Activated CD8-positive, alpha-beta memory T cell treated with anti-CD3 and anti-CD28 coated beads for 36 hours (primary cell): ENCODE measurements around the gene ST6GALNAC4. TPM values are rescaled to one million over a fixed set of nuclear protein-coding genes. Genes with fewer than 3 reads are reported as not detected.

ENCODE experiments used
- CTCF ChIA-PET: fragments of 350-600 bp; sonication (Branson Sonifier 250); formaldehyde crosslinking; loops from one replicate; lab custom pipeline; 2021; ENCODE audit warnings: antibody characterized with exemption; lab: Charles Lee
- POLR2A ChIA-PET: fragments of 350-600 bp; sonication (Branson Sonifier 250); formaldehyde crosslinking; loops from one replicate; lab custom pipeline; 2021; ENCODE audit warnings: antibody characterized with exemption; lab: Charles Lee
- total RNA-seq, 2 experiments: library from RNA; stranded (reverse); gene quantifications; one replicate each; pipeline ENCODE4 v1.2.3, GENCODE V29; 2021

Gene ST6GALNAC4
- total RNA-seq, 2 experiments from 2014 or later: 44.1 to 44.2 TPM

GRCh38 chr9:127950513-127951289 is 33.9 kb upstream of the ST6GALNAC4 start:
- CTCF ChIA-PET: interaction anchor here (3.3 to 5.8 kb wide), 2 partner anchors 8 to 85 kb away, joined by 19 to 66 read pairs; no protein-coding TSS in a partner anchor
- POLR2A ChIA-PET: interaction anchor here (1.4 kb wide), 1 partner anchor 20 kb away, joined by 7 read pairs; no protein-coding TSS in a partner anchor

- POLR2A ChIA-PET: no interaction called here
- CTCF ChIA-PET: interaction anchor here (0.8 to 3.3 kb wide), 5 partner anchors 17 to 183 kb away, joined by 3 to 19 read pairs (median 3); no protein-coding TSS in a partner anchor
Observed at GRCh38 chr9:127949827-127950512, 33.1 kb upstream of the ST6GALNAC4 start.

DNA sequence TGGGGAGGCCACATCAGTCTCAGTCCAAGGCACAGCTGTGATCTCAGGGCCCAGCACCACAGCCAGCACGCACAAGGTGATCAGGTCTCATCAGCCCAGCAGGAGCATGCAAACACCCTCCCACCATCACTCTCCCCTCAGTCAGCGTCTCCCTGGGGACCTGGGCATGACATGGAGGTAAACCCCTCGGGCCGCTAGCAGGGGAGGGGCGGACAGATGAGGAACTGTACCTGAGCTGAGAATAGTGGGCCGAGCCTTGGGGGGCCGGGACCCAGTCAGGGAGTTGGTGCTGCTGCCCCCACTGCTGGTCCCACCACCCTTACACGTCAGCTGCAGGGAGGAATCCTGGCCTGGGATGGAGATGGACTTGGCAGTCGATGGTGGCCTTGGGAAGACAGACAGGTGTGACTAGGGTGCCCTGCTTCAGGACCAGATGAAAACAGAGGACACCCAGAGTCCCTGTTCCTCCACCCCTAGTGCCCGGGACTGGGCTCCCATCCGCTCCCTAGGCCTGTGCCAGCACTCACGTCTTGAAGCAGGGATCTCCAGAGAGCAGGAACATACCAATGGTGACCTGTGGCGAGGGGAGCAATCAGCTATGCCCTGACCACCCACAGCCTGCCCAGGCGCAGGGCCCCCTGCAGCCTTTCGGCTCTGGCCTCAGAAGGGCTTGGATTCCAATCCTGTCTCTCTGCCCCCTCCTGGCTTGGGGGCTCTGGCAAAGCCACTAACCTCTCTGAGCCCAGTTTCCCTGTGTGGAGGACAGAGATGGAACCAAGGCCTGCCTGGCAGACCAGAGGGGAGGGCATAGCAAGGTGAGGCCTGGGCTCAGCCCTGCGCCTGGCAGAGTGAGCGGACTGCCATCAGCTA is 31.2 kb upstream of the ST6GALNAC4 start:
- ChIA-PET CTCF (interaction anchor here (0.9 to 3.3 kb wide), 4 partner anchors 22 to 109 kb away, joined by 3 to 19 read pairs (median 4); no protein-coding TSS in a partner anchor), POLR2A (no interaction called here)

GRCh38 chr9:127946728-127947127 is 29.9 kb upstream of the ST6GALNAC4 start:
- CTCF ChIA-PET: interaction anchor here (1.6 kb wide), 1 partner anchor 80 kb away, joined by 5 read pairs; no protein-coding TSS in a partner anchor
- POLR2A ChIA-PET: no interaction called here

DNA sequence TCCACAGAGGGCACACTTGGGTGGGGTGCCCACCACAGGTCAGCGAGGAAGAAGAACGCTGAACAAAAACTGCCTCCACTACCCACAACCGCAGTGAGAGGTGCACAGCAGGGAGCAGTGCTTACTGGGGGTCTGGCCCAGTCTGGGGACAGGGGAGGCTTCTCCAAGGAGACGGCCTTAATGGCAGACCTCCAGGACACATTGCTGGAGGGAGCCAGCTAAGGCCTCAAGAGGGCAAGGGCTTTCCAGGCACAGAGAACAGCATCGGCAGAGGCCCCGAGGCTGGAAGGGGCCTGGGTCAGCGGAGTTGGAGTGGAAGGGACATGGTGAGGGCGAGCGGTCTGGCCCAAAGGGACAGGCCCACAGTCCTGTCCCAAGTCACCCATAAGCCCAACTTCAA is 29.1 kb upstream of the ST6GALNAC4 start:
- CTCF ChIA-PET: no interaction called here
- POLR2A ChIA-PET: interaction anchor here (0.5 kb wide), 1 partner anchor 103 kb away, joined by 3 read pairs; no protein-coding TSS in a partner anchor

DNA sequence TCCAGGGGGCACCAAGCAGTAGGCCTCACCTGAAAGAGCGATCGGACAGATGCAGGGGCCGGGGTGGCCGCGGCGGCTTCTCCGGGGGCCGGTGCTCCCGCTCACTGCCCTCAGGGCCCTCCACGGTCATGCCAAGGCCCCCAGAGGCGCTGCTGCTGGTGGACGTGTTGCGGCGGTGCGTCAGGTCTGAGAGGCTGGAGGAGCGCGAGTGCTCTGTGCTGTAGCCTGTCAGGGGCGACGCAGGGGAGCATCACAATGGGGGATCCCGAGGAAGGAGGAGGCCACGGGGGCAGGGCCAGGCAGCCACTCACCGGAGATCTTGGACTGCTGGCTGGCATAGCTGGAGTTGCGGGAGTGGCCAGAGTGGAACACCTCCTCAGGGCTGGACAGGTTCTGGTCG is 28.5 kb upstream of the ST6GALNAC4 start:
- CTCF ChIA-PET: interaction anchor here (2.5 to 6.7 kb wide), 4 partner anchors 16 to 173 kb away, joined by 9 to 117 read pairs (median 16); no protein-coding TSS in a partner anchor
- POLR2A ChIA-PET: no interaction called here

DNA sequence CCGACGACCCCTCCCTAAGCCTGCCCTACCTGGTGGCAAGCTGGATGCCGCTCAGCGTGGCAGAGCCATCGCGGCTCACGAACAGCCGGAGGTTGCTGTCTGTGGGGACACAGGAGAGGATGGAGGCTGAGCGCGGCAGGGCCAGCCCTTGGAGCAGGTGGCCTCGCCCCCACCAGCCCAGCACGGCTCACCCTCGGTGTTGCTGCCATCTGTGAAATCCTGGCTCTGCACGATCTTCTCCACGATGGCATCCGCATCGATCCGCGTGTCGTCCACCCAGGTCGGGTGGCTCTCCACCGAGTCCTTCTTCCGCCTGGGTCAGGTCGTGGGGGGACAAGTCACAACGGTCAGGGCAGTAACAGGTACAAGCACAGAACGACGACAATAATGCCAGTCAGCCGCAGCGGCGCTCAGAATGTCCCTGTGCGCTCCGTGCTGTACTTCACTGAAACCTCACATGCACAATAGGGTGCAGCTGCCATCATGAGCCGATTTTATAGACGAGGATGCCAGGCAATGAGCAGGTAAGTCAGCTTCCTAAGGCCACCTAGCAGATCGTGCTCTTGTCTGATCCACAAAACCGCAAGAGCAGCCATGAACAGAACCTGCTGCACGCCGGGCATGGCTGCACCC is 27.9 kb upstream of the ST6GALNAC4 start:
- ChIA-PET CTCF (interaction anchor here (0.9 to 6.7 kb wide), 17 partner anchors 9 to 175 kb away, joined by 3 to 117 read pairs (median 6); partner anchors contain the start of gene EEIG1), POLR2A (no interaction called here)

GRCh38 chr9:127943731-127944144 is 26.9 kb upstream of the ST6GALNAC4 start:
- POLR2A ChIA-PET: interaction anchor here (0.9 to 1.3 kb wide), 2 partner anchors 35 to 91 kb away, joined by 4 to 5 read pairs; no protein-coding TSS in a partner anchor

GRCh38 chr9:127943011-127943662 is 26.3 kb upstream of the ST6GALNAC4 start:
- ChIA-PET POLR2A (interaction anchor here (0.9 to 1.3 kb wide), 2 partner anchors 36 to 92 kb away, joined by 4 to 5 read pairs; no protein-coding TSS in a partner anchor), CTCF (interaction anchor here (0.7 to 6.7 kb wide), 38 partner anchors 10 to 177 kb away, joined by 3 to 117 read pairs (median 6); partner anchors contain the start of genes EEIG1, ENG and PIP5KL1)

More at GRCh38 chr9:127943731-127944144, 26.9 kb upstream of the ST6GALNAC4 start:
- CTCF ChIA-PET: interaction anchor here (0.7 to 6.7 kb wide), 32 partner anchors 9 to 176 kb away, joined by 3 to 117 read pairs (median 6); partner anchors contain the start of genes EEIG1, ENG and PIP5KL1

DNA sequence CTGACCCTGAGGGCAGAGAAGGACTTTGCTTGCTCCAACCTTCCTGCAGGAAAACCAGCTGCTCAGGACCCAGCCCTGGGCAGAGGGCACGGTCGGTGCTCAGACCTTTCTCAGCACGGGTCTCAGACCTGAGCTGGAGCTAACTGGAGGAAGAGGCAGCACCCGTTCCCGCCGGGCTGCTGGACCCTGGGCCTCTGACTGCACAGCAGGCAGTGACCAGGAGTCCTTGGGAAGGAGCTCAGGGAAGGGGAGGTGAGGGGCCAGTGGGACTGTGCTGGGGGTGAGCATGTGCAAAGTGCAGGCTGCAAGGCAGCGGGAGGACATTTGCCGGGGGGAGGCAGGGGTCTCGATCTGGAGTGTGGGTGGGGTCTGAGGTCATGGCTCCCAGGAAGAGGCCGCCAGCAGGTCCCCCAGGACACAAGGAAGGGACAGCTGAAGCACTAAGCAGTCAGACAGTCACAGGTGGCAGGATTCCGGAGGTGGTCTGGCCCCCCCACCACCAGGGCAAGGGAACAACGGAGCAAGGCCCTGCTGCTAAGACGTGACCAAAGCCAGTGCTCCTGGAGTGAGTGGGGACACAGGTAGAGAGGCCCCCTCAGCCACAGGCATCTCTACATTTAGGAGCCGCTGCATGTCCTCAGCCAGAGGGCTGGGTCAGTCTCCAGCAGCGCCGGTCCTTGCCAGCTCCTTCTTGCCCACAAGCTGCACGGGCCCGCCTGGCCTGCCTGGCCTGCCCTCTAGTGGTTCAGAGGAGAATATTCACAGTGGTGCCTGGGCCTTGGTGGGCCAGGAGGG is 25.6 kb upstream of the ST6GALNAC4 start:
- CTCF ChIA-PET: interaction anchor here (0.6 to 6.7 kb wide), 32 partner anchors 9 to 175 kb away, joined by 3 to 117 read pairs (median 4); partner anchors contain the start of genes EEIG1 and PIP5KL1
- POLR2A ChIA-PET: interaction anchor here (0.5 to 1.1 kb wide), 3 partner anchors 26 to 38 kb away, joined by 3 read pairs; partner anchors contain the start of gene ST6GALNAC4

GRCh38 chr9:127941961-127942215 is 25.0 kb upstream of the ST6GALNAC4 start:
- POLR2A ChIA-PET: interaction anchor here (0.5 to 1.1 kb wide), 3 partner anchors 25 to 38 kb away, joined by 3 read pairs; partner anchors contain the start of gene ST6GALNAC4

DNA sequence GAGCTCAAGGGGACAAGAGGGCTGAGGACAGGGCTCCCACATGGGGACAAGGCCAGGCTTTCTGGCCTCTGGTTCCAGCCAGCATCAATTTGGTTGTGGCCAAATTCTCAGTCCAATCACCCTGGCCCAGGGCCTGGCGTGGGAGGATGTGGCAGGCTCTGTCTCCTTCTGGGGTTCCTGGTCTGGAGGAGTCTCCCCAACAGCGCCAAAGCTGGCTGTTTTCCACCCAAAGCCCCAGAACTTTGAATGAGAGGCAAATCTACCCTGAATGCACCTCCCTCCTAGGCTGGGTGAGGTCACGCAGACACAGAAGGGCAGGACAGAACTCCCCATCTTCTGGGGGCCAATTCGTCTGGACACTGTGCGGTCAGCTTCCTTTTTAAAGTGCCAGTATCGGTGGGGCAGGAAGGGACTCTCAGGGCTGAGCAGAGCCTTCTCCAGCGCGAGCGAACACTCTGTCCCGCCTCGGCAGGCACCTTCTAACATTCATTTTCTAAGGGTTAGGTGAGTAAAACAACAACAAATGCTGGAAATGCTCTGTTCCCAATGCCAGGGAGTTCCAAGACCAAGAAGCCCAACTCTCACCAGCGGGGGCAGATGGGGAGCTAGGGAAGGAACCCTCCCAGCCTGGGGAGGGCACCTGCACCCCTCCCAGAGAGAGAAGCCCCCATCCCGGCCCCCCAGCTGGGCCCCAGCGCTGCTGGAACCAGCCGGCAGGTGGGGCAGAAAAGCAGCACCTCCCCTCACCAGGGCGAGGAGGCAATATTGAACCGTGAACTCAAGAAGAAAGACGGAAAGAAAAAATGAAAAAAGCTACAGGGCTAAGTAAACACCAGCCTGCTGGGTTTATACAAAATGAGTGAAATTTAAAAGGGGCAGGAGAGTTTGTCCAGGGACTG is 24.5 kb upstream of the ST6GALNAC4 start:
- CTCF ChIA-PET: interaction anchor here (0.6 to 6.7 kb wide), 10 partner anchors 8 to 349 kb away, joined by 3 to 117 read pairs (median 7); partner anchors contain the start of genes EEIG1 and PIP5KL1
- POLR2A ChIA-PET: interaction anchor here (0.7 to 1.1 kb wide), 2 partner anchors 25 to 39 kb away, joined by 3 read pairs; partner anchors contain the start of gene ST6GALNAC4

More at GRCh38 chr9:127941961-127942215, 25.0 kb upstream of the ST6GALNAC4 start:
- CTCF ChIA-PET: interaction anchor here (0.9 to 6.7 kb wide), 17 partner anchors 8 to 176 kb away, joined by 3 to 117 read pairs (median 6); partner anchors contain the start of genes EEIG1 and PIP5KL1

GRCh38 chr9:127940593-127940992 is 23.8 kb upstream of the ST6GALNAC4 start:
- CTCF ChIA-PET: interaction anchor here (2.8 to 6.7 kb wide), 3 partner anchors 13 to 93 kb away, joined by 10 to 117 read pairs (median 66); no protein-coding TSS in a partner anchor
- POLR2A ChIA-PET: no interaction called here

GRCh38 chr9:127938298-127938690 is 21.5 kb upstream of the ST6GALNAC4 start:
- CTCF ChIA-PET: interaction anchor here (4.3 kb wide), 1 partner anchor 97 kb away, joined by 17 read pairs; no protein-coding TSS in a partner anchor
- POLR2A ChIA-PET: no interaction called here
